ENCODE measurements around the gene TRHDE.

The TRHDE gene

GRCh38 chr12:72380441-72380840, 108.3 kb downstream of the TRHDE start:
- CTCF ChIA-PET, result no interaction called here
- Mint-ChIP-seq H3K4me3 (no peak overlapping the region), H3K27ac (no peak overlapping the region), H3K4me1 (no peaks in the 10 kb centered on the region), H3K27me3 (no peaks in the 10 kb centered on the region), H3K9me3 (peaks cover 16% of the 10 kb centered on the region), H3K36me3 (no peaks in the 10 kb centered on the region)
- DNase-seq, result no peak

- Mint-ChIP-seq H3K27me3 (no peaks in the 10 kb centered on the region), H3K9me3 (peaks cover 2% of the 10 kb centered on the region), H3K4me1 (no peaks in the 10 kb centered on the region), H3K36me3 (no peaks in the 10 kb centered on the region), H3K4me3 (no peak overlapping the region), H3K27ac (no peak overlapping the region)
- CTCF ChIA-PET, result no interaction called here
- DNase-seq, result no peak
Observed at GRCh38 chr12:72388322-72388721, 116.2 kb downstream of the TRHDE start.

GRCh38 chr12:72390146-72390545, 118.0 kb downstream of the TRHDE start:
- CTCF ChIA-PET, result no interaction called here
- Mint-ChIP-seq H3K9me3 (peaks cover 2% of the 10 kb centered on the region), H3K36me3 (no peaks in the 10 kb centered on the region), H3K4me3 (no peak overlapping the region), H3K4me1 (no peaks in the 10 kb centered on the region), H3K27ac (no peak overlapping the region), H3K27me3 (no peaks in the 10 kb centered on the region)
- no peak for DNase-seq

GRCh38 chr12:72406111-72406510, 133.9 kb downstream of the TRHDE start:
- H3K9me3 Mint-ChIP-seq, result no peaks in the 10 kb centered on the region
- no peak overlapping the region for H3K4me3 Mint-ChIP-seq
- H3K27me3 Mint-ChIP-seq, result no peaks in the 10 kb centered on the region
- DNase-seq, result no peak
- no peaks in the 10 kb centered on the region for H3K36me3 Mint-ChIP-seq
- H3K27ac Mint-ChIP-seq, result no peak overlapping the region
- CTCF ChIA-PET, result no interaction called here
- H3K4me1 Mint-ChIP-seq, result no peaks in the 10 kb centered on the region

GRCh38 chr12:72432037-72432604, 160.0 kb downstream of the TRHDE start:
- CTCF ChIA-PET, result no interaction called here
- no peak overlapping the region for H3K27ac Mint-ChIP-seq
- no peaks in the 10 kb centered on the region for H3K9me3 Mint-ChIP-seq
- no peaks in the 10 kb centered on the region for H3K27me3 Mint-ChIP-seq
- DNase-seq, result no peak
- no peaks in the 10 kb centered on the region for H3K4me1 Mint-ChIP-seq
- H3K4me3 Mint-ChIP-seq, result no peak overlapping the region
- H3K36me3 Mint-ChIP-seq, result no peaks in the 10 kb centered on the region

GRCh38 chr12:72433298-72433697, 161.1 kb downstream of the TRHDE start:
- no peak overlapping the region for H3K4me3 Mint-ChIP-seq
- H3K27ac Mint-ChIP-seq, result no peak overlapping the region
- H3K4me1 Mint-ChIP-seq, result no peaks in the 10 kb centered on the region
- no peaks in the 10 kb centered on the region for H3K36me3 Mint-ChIP-seq
- no peak for DNase-seq
- CTCF ChIA-PET, result no interaction called here
- H3K27me3 Mint-ChIP-seq, result no peaks in the 10 kb centered on the region
- peaks cover 2% of the 10 kb centered on the region for H3K9me3 Mint-ChIP-seq

- H3K4me1 Mint-ChIP-seq, result no peaks in the 10 kb centered on the region
- no peak overlapping the region for H3K4me3 Mint-ChIP-seq
- no peaks in the 10 kb centered on the region for H3K36me3 Mint-ChIP-seq
- peaks cover 4% of the 10 kb centered on the region for H3K9me3 Mint-ChIP-seq
- CTCF ChIA-PET, result interaction anchor here (0.7 kb wide), 1 partner anchor 88 kb away, joined by 4 read pairs; no protein-coding TSS in a partner anchor
- no peak overlapping the region for H3K27ac Mint-ChIP-seq
- no peaks in the 10 kb centered on the region for H3K27me3 Mint-ChIP-seq
- DNase-seq, result no peak
Observed at GRCh38 chr12:72434999-72435398, 162.8 kb downstream of the TRHDE start.

- H3K9me3 Mint-ChIP-seq, result peaks cover 8% of the 10 kb centered on the region
- CTCF ChIA-PET, result no interaction called here
- H3K4me3 Mint-ChIP-seq, result no peak overlapping the region
- no peaks in the 10 kb centered on the region for H3K27me3 Mint-ChIP-seq
- H3K4me1 Mint-ChIP-seq, result no peaks in the 10 kb centered on the region
- no peaks in the 10 kb centered on the region for H3K36me3 Mint-ChIP-seq
- no peak overlapping the region for H3K27ac Mint-ChIP-seq
- no peak for DNase-seq
Observed at GRCh38 chr12:72442217-72442616, 170.0 kb downstream of the TRHDE start.

- Mint-ChIP-seq H3K4me3 (no peak overlapping the region), H3K27me3 (no peaks in the 10 kb centered on the region), H3K9me3 (peaks cover 6% of the 10 kb centered on the region), H3K4me1 (no peaks in the 10 kb centered on the region), H3K27ac (no peak overlapping the region), H3K36me3 (no peaks in the 10 kb centered on the region)
- DNase-seq, result no peak
- CTCF ChIA-PET, result no interaction called here
Observed at GRCh38 chr12:72444125-72444524, 172.0 kb downstream of the TRHDE start.

- H3K4me1 Mint-ChIP-seq, result no peaks in the 10 kb centered on the region
- no peak overlapping the region for H3K4me3 Mint-ChIP-seq
- no peaks in the 10 kb centered on the region for H3K36me3 Mint-ChIP-seq
- CTCF ChIA-PET, result no interaction called here
- H3K9me3 Mint-ChIP-seq, result peaks cover 6% of the 10 kb centered on the region
- no peak for DNase-seq
- no peak overlapping the region for H3K27ac Mint-ChIP-seq
- no peaks in the 10 kb centered on the region for H3K27me3 Mint-ChIP-seq
Observed at GRCh38 chr12:72444566-72444965, 172.4 kb downstream of the TRHDE start.

- Mint-ChIP-seq H3K4me1 (no peaks in the 10 kb centered on the region), H3K4me3 (no peak overlapping the region), H3K36me3 (no peaks in the 10 kb centered on the region), H3K9me3 (peaks cover 9% of the 10 kb centered on the region), H3K27me3 (no peaks in the 10 kb centered on the region), H3K27ac (no peak overlapping the region)
- DNase-seq, result no peak
- CTCF ChIA-PET, result no interaction called here
Observed at GRCh38 chr12:72448089-72448488, 175.9 kb downstream of the TRHDE start.

- Mint-ChIP-seq H3K36me3 (no peaks in the 10 kb centered on the region), H3K27ac (no peak overlapping the region), H3K4me3 (no peak overlapping the region), H3K9me3 (peaks cover 10% of the 10 kb centered on the region), H3K4me1 (no peaks in the 10 kb centered on the region), H3K27me3 (no peaks in the 10 kb centered on the region)
- CTCF ChIA-PET, result no interaction called here
- no peak for DNase-seq
Observed at GRCh38 chr12:72448805-72449204, 176.6 kb downstream of the TRHDE start.

GRCh38 chr12:72453066-72453465, 180.9 kb downstream of the TRHDE start:
- Mint-ChIP-seq H3K4me1 (no peaks in the 10 kb centered on the region), H3K4me3 (no peak overlapping the region), H3K9me3 (peaks cover 6% of the 10 kb centered on the region), H3K27me3 (no peaks in the 10 kb centered on the region), H3K36me3 (no peaks in the 10 kb centered on the region), H3K27ac (no peak overlapping the region)
- CTCF ChIA-PET, result no interaction called here
- DNase-seq, result no peak

- CTCF ChIA-PET, result no interaction called here
- H3K27me3 Mint-ChIP-seq, result no peaks in the 10 kb centered on the region
- H3K4me3 Mint-ChIP-seq, result no peak overlapping the region
Observed at GRCh38 chr12:72453550-72453949, 181.4 kb downstream of the TRHDE start.

GRCh38 chr12:72464471-72464870, 192.3 kb downstream of the TRHDE start:
- CTCF ChIA-PET, result no interaction called here
- DNase-seq, result no peak
- Mint-ChIP-seq H3K9me3 (no peaks in the 10 kb centered on the region), H3K36me3 (no peaks in the 10 kb centered on the region), H3K27me3 (no peaks in the 10 kb centered on the region), H3K27ac (no peak overlapping the region), H3K4me3 (no peak overlapping the region), H3K4me1 (no peaks in the 10 kb centered on the region)

More at GRCh38 chr12:72453550-72453949, 181.4 kb downstream of the TRHDE start:
- Mint-ChIP-seq H3K4me1 (no peaks in the 10 kb centered on the region), H3K9me3 (peaks cover 6% of the 10 kb centered on the region), H3K27ac (no peak overlapping the region), H3K36me3 (no peaks in the 10 kb centered on the region)
- DNase-seq, result no peak

GRCh38 chr12:72465155-72465554, 193.0 kb downstream of the TRHDE start:
- CTCF ChIA-PET, result no interaction called here
- Mint-ChIP-seq H3K27me3 (no peaks in the 10 kb centered on the region), H3K4me3 (no peak overlapping the region), H3K4me1 (no peaks in the 10 kb centered on the region), H3K9me3 (no peaks in the 10 kb centered on the region), H3K27ac (no peak overlapping the region), H3K36me3 (no peaks in the 10 kb centered on the region)
- no peak for DNase-seq

All from activated naive CD4-positive, alpha-beta T cell treated with anti-CD3 and anti-CD28 coated beads, Interleukin-2, amount 10 ng/mL, durations not matched to agents 7 days and 5 days (primary cell).